ENCODE results near the gene IGFBP5.

DNA sequence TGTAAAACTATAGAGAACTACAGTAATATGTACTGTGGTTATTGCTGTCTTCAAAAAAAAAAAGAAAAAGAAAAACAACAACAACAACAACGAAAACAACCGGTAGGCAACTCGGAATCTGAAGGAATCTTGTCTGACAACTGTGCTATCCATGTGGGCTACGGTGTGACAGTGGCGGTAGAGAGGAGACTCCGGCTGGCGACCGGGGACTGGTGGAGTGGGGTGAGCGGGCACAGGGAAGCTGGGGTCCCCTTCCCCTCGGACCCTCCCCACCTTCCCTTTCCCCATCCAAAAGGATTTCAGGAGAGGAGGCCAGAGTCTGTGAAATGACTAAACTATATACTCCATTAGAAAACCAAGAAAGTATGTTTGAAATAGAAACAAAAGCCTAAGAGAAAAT lies 22.9 kb downstream of the IGFBP5 start:
- TF ChIP-seq, protein P1, sequence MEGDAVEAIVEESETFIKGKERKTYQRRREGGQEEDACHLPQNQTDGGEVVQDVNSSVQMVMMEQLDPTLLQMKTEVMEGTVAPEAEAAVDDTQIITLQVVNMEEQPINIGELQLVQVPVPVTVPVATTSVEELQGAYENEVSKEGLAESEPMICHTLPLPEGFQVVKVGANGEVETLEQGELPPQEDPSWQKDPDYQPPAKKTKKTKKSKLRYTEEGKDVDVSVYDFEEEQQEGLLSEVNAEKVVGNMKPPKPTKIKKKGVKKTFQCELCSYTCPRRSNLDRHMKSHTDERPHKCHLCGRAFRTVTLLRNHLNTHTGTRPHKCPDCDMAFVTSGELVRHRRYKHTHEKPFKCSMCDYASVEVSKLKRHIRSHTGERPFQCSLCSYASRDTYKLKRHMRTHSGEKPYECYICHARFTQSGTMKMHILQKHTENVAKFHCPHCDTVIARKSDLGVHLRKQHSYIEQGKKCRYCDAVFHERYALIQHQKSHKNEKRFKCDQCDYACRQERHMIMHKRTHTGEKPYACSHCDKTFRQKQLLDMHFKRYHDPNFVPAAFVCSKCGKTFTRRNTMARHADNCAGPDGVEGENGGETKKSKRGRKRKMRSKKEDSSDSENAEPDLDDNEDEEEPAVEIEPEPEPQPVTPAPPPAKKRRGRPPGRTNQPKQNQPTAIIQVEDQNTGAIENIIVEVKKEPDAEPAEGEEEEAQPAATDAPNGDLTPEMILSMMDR (IDR thresholded peaks at IDR 0.05) = no peak
- TF ChIP-seq POLR2A (IDR thresholded peaks at IDR 0.05) = no peak

Data from breast epithelium (tissue), 3 donors.